Smooth muscle cell of the umbilical artery (primary cell): ENCODE results near the gene TP53TG3C. TPM values are rescaled to one million over a fixed set of nuclear protein-coding genes. Genes with fewer than 3 reads are reported as not detected.

Source experiments
- total RNA-seq: library from RNA; depleted of rRNA; stranded (reverse); fragments of >200 nt; gene quantifications from 2 replicates; pipeline ENCODE4 v1.2.3, GENCODE V29; 2014

TP53TG3C gene, protein sequence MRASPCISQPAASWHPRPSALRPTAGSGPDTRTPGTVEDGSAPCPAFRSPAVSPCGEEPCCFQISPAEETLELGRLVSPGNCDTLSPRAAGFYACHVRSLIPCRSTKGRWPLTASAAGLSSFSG
- not detected in 2 replicates for total RNA-seq

DNA sequence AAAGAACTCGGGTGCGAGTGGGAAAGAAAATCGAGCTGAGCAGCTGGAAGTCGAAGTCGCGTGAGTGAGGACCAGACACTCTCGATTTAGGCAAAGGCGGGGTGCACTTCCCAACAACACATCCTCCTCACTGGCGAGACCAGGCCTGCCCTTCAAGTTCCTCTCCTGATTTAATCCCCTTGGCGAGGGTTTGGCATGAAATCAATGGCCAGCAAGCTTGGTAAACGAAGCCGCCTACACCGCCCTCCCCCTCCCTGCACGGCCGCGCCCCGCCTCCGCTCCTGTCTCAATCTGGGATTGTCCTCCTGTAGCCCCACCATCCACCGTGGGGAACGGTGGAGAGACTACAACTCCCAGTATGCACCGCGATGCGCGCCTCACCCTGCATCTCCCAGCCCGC, at the start of gene TP53TG3C:
Gene TP53TG3C, plus strand, starts transcription at position 301 of the 400 bp plus-strand sequence. Its CDS starts 68 bp downstream, at position 369.

Other genes with a start within 250 kb of the TP53TG3C start
- gene TP53TG3E, start 110.1 kb downstream of the TP53TG3C start, total RNA-seq, result not detected in 2 replicates
- not detected in 2 replicates for gene TP53TG3B, start 166.6 kb downstream of the TP53TG3C start, total RNA-seq